Endodermal cell (in vitro differentiated cells): Measurements from ENCODE around the gene BCS1L. TPM values are rescaled to one million over a fixed set of nuclear protein-coding genes. Genes with fewer than 3 reads are reported as not detected.
"Not testable (repeated sequence)": the region's sequence is repeated elsewhere in the genome, so short reads cannot be mapped to it uniquely, and the experiment has no call there.

Source experiments
- DNase-seq: peaks from one replicate; pipeline ENCODE4 v3.0.0-alpha.2; 2017
- H3K27ac ChIP-seq: 2 replicates; pipeline ENCODE4 v1.5.1; 2013; ENCODE audit warnings: mild to moderate bottlenecking, low read depth, low read length, moderate library complexity
- H3K27me3 ChIP-seq: 2 replicates; pipeline ENCODE4 v1.6.1; 2013; ENCODE audit warnings: mild to moderate bottlenecking, low read length, moderate library complexity; ENCODE audit not compliant: insufficient read depth, control insufficient read depth, poor library complexity, severe bottlenecking
- H3K36me3 ChIP-seq: 2 replicates; pipeline ENCODE4 v1.7.0; 2013; ENCODE audit warnings: mild to moderate bottlenecking, low read length, moderate library complexity; ENCODE audit not compliant: control insufficient read depth, insufficient read depth
- H3K4me1 ChIP-seq: one replicate; pipeline ENCODE4 v1.7.0; 2013; ENCODE audit warnings: low read length; ENCODE audit not compliant: control insufficient read depth, insufficient read depth
- H3K4me3 ChIP-seq: 2 replicates; pipeline ENCODE4 v1.5.1; 2013; ENCODE audit warnings: mild to moderate bottlenecking, low read length, moderate library complexity
- H3K9ac ChIP-seq: 2 replicates; pipeline ENCODE4 v1.6.1; 2013; ENCODE audit warnings: mild to moderate bottlenecking, low read length, moderate library complexity; ENCODE audit not compliant: poor library complexity, severe bottlenecking; ENCODE audit errors: extremely low read depth
- H3K9me3 ChIP-seq: 2 replicates; pipeline ENCODE4 v1.6.1; 2013; ENCODE audit warnings: mild to moderate bottlenecking, low read length, moderate library complexity; ENCODE audit not compliant: control insufficient read depth
- H3K27ac Mint-ChIP-seq: 2 replicates; pipeline ENCODE4 v1.8.0; 2020; ENCODE audit warnings: mixed read lengths
- H3K27me3 Mint-ChIP-seq: 2 replicates; pipeline ENCODE4 v1.8.0; 2021; ENCODE audit warnings: mild to moderate bottlenecking, mixed read lengths; ENCODE audit not compliant: insufficient read depth
- H3K36me3 Mint-ChIP-seq: 2 replicates; pipeline ENCODE4 v1.8.0; 2020; ENCODE audit warnings: low read depth, mixed read lengths
- H3K4me1 Mint-ChIP-seq: 2 replicates; pipeline ENCODE4 v1.8.0; 2020; ENCODE audit warnings: mixed read lengths
- H3K4me3 Mint-ChIP-seq: 2 replicates; pipeline ENCODE4 v1.8.0; 2020; ENCODE audit warnings: mild to moderate bottlenecking, moderate library complexity, mixed read lengths
- H3K9me3 Mint-ChIP-seq: 2 replicates; pipeline ENCODE4 v1.8.0; 2020; ENCODE audit warnings: mild to moderate bottlenecking, mixed read lengths
- CTCF ChIP-seq: fragments of 200-600 bp; sonication (generic); conservative IDR thresholded peaks from 2 replicates; pipeline ENCODE4 v1.5.0; 2021; ENCODE audit warnings: antibody characterized with exemption, mild to moderate bottlenecking
- WGBS, 2 experiments: methylation state at CpG; one replicate each; pipeline versions ENCODE4 v1.1.5 to v1.1.7; 2013; ENCODE audit warnings: missing lambda C conversion rate in 2 of 2, mixed read lengths in 1 of 2; ENCODE audit not compliant: insufficient coverage in 1 of 2, insufficient read length in 1 of 2; 5-methylcytosine and 5-hydroxymethylcytosine counted together
- total RNA-seq, 2 donors: library from RNA; stranded (reverse); fragmentation: NEBNext Ultra II Directional in 1 of 2; extraction: Animal tissue kit (Norgen Biotek cat#: 25700) in 1 of 2; gene quantifications; 2 replicates in 1 of 2; 3 replicates in 1 of 2; pipeline ENCODE4 v1.2.1, GENCODE V29; 2021

The BCS1L gene
- total RNA-seq, 2 donors from 2014 or later: 24.0 to 31.5 TPM

GRCh38 chr2:218687400-218688060 lies 28.0 kb downstream of the BCS1L start:
- DNase-seq: peak; percentile 84

GRCh38 chr2:218691234-218691633 lies 31.8 kb downstream of the BCS1L start:
- Histone ChIP-seq H3K9me3 (no peaks in the 10 kb centered on the region), H3K9ac (no peak overlapping the region), H3K27me3 (no peaks in the 10 kb centered on the region), H3K4me1 (no peaks in the 10 kb centered on the region), H3K27ac (no peak overlapping the region), H3K4me3 (no peak overlapping the region), H3K36me3 (peaks cover 74% of the 10 kb centered on the region)
- Mint-ChIP-seq H3K36me3 (peaks cover 55% of the 10 kb centered on the region), H3K27ac (no peak overlapping the region), H3K4me3 (no peak overlapping the region), H3K9me3 (no peaks in the 10 kb centered on the region), H3K27me3 (no peaks in the 10 kb centered on the region), H3K4me1 (no peaks in the 10 kb centered on the region)
- TF ChIP-seq CTCF: no peak
- DNase-seq: no peak

More at GRCh38 chr2:218687400-218688060, 28.0 kb downstream of the BCS1L start:
- WGBS, 2 experiments: 0 to 37% methylated on average over 2 to 5 of the region's 5 CpGs
- H3K4me1 Mint-ChIP-seq, H3K4me1 ChIP-seq, H3K4me3 ChIP-seq, H3K27ac Mint-ChIP-seq, H3K27me3 Mint-ChIP-seq, H3K27ac ChIP-seq, H3K27me3 ChIP-seq, H3K9me3 Mint-ChIP-seq, H3K9ac ChIP-seq, H3K4me3 Mint-ChIP-seq, H3K9me3 ChIP-seq: not testable (repeated sequence)
- peak; percentile 91 for TF ChIP-seq CTCF
- H3K36me3 ChIP-seq: peaks cover 59% of the 10 kb centered on the region
- H3K36me3 Mint-ChIP-seq: peaks cover 50% of the 10 kb centered on the region

- Mint-ChIP-seq H3K9me3 (no peaks in the 10 kb centered on the region), H3K36me3 (peaks cover 61% of the 10 kb centered on the region), H3K4me1 (no peaks in the 10 kb centered on the region), H3K4me3 (no peak overlapping the region), H3K27me3 (no peaks in the 10 kb centered on the region), H3K27ac (no peak overlapping the region)
- H3K9ac ChIP-seq: no peak overlapping the region
- H3K27ac ChIP-seq: peak overlapping the region; percentile 47
- H3K36me3 ChIP-seq: peaks cover 70% of the 10 kb centered on the region
- H3K4me1 ChIP-seq: no peaks in the 10 kb centered on the region
- H3K27me3 ChIP-seq: no peaks in the 10 kb centered on the region
- H3K4me3 ChIP-seq: no peak overlapping the region
- no peak for DNase-seq
- TF ChIP-seq CTCF: no peak
- 80 to 90% methylated on average over 3 of the region's 3 CpGs for WGBS, 2 experiments
- no peaks in the 10 kb centered on the region for H3K9me3 ChIP-seq
Observed at GRCh38 chr2:218694405-218695145, 35.1 kb downstream of the BCS1L start.
